ENCODE data around the gene ABCC4.
"Not testable (repeated sequence)": the region's sequence is repeated elsewhere in the genome, so short reads cannot be mapped to it uniquely, and the experiment has no call there.

ABCC4 gene

DNA sequence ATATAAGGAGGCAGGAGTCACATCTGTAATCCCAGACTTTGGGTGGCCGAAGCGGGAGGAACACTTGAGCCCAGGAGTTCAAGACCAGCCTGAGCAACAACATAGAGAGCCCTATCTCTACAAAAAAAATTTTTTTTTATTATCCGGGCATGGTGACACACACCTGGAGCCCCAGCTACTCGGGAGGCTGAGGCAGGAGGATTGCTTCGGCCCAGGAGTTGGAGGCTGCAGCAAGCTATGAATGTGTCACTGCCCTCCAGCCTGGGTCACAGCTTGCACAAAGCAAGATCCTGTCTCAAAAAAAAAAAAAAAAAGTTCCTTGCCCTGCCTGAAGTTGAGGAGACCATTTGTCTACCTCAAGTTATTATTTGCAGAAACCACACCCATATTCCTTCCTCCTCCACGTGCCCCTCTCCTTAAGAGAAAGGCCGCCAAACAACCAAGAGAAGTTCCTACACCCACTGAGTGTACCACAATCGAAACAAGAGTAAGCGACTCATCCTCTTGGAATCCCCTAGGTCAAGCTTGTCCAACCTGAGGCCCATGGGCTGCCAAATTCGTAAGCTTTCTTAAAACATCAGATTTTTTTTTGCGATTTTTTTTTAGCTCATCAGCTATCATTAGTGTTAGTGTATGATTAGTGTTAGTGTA lies 2.2 kb downstream of the ABCC4 start:
- DNase-seq (ENCODE audit: low spot score), result peak; percentile 16

GRCh38 chr13:95298169-95298965 lies 2.9 kb downstream of the ABCC4 start:
- DNase-seq (ENCODE audit: low spot score), result no peak

DNA sequence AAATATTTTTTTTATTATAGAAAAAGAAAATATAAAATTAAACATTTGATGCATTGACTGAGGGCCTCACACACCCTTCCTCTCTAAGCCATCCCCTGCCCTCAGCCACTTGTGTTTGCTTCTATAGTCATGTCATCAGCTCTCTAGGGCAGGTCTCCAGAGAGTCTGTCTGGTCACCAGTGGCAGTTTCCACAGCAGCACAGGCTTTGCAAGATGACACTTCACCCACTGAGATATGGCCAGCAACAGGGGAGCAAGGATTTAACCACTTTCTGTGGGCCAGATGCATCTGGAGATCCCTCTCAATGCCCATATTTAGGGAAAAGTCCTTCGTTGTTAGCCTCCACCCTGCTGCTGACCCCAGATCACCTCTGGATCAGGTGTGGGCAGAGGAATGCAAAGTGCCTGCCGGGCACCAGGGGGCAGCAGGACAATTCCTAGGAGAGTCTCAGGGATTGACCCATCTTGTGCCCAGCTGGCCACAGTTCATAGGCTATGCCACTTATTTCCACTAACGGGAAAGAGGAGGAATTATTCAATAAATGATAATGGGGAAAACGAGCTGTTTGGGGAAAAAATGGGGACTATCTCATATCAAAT lies 4.8 kb downstream of the ABCC4 start:
- peak; percentile 56 for DNase-seq (ENCODE audit: low spot score)

GRCh38 chr13:95295026-95295425 lies 6.2 kb downstream of the ABCC4 start:
- no peak for DNase-seq (ENCODE audit: low spot score)

DNA sequence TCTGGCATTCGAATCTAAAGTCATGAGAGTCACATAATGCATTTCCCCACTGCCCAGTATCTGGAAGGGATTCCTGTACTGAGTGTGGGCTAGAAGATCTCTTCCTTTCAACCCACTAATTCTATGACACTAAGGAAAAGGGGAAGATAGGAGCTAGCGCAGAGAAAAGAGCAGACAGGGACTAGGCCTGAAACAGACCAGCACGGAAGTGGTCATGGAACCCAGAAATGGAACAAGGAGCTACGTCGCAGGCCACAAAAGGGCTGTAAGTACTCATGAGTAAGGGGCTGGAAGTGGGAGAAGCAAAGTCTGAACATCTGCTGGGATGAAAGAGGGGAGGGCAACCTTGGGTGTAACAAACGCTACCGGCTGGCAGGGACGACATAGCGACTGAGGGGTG lies 8.6 kb downstream of the ABCC4 start:
- DNase-seq (ENCODE audit: low spot score), result no peak

DNA sequence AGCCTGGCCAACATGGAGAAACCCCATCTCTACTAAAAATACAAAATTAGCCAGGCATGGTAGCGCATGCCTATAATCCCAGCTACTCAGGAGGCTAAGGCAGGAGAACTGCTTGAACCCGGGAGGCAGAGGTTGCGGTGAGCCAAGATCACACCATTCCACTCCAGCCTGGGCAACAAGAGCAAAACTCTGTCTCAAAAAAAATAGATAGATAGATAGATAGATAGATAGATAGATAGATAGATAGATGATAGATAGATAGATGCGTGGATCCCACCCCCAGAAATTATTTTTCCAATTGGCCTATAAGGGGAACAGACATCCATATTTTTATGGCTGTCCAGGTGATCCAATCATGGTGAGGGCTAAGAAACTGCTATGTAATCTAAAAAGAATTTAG lies 11.3 kb downstream of the ABCC4 start:
- DNase-seq (ENCODE audit: low spot score), result not testable (repeated sequence)

DNA sequence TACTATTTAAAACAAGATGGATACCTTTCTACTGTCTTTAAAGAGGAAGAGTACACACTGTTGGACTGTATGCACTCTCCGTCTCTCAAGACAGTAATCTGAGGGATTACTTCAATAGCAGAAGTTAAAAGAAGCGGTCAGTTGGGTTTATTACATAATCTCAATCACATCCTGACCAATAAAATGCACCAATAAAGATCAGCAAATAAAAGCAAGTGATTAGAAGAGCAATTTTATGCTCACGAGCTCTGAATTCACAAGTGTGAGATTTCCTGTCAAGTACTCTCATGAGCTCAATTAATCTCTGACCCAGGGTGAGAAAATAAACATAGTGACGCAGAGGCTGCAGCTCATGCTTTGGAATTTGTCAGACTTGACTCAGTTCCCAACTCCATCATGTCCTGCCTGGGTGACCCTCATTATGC lies 12.2 kb downstream of the ABCC4 start:
- no peak for DNase-seq (ENCODE audit: low spot score)

DNA sequence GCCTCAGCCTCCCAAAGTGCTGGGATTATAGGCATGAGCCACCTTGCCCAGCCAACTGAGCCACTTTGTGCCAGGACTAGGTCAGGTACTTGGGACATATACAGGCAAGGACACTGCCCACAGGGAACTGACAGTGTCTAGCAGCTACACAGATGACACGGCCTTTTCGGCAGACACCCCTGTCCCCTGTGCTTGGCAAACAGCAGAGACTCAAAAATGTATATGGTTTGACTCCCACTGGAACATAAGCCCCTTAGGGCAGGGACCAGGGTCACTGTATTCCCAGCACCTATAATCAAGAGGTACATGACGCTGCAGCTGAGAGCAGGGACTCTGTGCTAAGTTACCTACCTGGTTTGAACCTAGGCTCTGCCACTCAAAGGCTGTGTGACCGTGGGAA lies 16.8 kb downstream of the ABCC4 start:
- DNase-seq (ENCODE audit: low spot score), result no peak

DNA sequence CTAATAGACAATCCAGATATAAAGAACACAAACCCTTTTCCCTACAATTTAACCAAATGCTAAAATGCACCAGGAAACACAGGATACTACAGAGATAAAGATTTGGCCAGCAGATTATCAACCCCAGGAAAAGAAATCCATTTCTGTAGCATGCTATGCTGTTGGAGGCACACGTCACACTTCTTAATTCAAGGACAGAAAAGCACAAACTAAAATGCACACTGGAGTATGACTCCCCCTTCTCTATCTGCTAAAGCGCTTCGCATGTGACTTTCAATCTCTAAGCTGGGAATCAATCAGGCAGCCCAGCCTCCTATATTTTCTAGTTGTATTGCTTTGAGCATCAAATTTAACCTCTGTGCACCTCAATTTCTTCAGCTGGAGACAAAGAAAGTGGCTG lies 22.2 kb downstream of the ABCC4 start:
- DNase-seq (ENCODE audit: low spot score), result no peak

DNA sequence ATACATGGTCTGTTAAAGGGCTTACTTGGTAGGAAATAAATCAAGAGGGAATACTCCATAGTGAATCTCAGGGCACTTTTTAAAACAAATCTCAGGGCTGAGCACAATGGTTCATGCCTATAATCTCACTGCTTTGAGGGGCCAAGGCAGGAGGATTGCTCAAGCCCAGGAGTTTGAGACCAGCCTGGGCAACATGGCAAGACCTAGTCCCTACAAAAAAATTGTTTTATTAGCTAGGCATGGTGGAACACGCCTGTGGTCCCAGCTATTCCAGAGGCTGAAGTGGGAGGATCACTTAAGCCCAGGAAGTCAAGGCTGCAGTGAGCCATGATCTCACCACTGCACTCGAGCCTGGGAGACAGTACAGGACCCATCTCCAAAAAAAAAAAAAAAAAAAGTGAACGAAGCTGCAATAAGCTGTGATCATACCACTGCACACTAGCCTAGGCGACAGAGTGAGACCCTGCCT lies 25.2 kb downstream of the ABCC4 start:
- DNase-seq (ENCODE audit: low spot score), result no peak

GRCh38 chr13:95275322-95276036 lies 25.8 kb downstream of the ABCC4 start:
- no peak for DNase-seq (ENCODE audit: low spot score)

DNA sequence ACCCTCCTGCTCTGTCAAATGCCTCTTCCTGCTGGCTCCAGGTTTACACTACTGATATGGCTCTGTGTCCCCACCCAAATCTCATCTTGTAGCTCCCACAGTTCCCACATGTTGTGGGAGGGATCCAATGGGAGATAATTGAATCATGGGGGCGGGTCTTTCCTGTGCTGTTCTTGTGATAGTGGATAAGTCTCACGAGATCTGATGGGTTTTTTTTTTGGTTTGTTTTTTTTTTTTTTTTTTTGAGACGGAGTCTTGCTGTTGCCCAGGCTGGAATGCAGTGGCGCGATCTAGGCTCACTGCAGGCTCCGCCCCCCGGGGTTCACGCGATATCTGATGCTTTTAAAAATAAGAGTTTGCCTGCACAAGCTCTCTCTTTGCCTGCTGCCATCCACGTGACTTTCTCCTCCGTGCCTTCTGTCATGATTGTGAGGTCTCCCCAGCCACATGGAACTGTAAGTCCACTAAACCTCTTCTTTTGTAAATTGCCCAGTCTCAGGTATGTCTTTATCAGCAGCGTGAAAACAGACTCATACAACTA lies 27.6 kb downstream of the ABCC4 start:
- not testable (repeated sequence) for DNase-seq (ENCODE audit: low spot score)

DNA sequence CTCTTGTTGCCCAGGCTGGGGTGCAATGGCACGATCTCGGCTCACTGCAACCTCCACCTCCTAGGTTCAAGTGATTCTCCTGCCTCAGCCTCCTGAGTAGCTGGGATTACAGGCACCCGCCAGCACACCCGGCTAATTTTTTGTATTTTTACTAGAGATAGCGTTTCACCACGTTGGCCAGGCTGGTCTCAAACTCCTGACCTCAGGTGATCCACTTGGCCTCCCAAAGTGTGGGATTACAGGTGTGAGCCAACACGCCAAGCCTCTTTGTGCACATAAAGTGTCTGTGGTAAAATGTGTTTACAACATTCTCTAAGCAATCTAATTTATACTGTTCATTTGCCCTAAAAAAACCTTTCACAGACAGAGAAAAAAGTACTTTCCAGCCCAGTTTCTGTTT lies 29.2 kb downstream of the ABCC4 start:
- DNase-seq (ENCODE audit: low spot score), result not testable (repeated sequence)

DNA sequence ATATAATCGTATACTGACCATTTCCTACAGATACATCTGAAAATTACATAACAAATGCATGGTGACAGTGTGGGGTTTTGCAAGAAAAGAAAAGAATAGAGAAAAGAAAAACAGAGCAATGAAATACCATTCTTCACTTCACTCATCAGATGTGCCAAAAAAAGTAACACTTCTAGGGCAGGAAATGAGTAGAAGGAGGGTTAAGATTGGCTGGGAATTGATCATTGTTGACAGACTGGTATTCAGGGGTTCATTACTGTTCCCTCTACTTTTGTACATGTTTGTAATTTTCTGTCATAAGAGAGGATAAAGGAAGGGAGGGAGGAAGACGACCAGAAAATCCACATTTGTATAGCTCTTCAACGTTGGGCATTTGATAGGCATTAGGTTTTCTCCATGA lies 31.5 kb downstream of the ABCC4 start:
- DNase-seq (ENCODE audit: low spot score), result no peak

DNA sequence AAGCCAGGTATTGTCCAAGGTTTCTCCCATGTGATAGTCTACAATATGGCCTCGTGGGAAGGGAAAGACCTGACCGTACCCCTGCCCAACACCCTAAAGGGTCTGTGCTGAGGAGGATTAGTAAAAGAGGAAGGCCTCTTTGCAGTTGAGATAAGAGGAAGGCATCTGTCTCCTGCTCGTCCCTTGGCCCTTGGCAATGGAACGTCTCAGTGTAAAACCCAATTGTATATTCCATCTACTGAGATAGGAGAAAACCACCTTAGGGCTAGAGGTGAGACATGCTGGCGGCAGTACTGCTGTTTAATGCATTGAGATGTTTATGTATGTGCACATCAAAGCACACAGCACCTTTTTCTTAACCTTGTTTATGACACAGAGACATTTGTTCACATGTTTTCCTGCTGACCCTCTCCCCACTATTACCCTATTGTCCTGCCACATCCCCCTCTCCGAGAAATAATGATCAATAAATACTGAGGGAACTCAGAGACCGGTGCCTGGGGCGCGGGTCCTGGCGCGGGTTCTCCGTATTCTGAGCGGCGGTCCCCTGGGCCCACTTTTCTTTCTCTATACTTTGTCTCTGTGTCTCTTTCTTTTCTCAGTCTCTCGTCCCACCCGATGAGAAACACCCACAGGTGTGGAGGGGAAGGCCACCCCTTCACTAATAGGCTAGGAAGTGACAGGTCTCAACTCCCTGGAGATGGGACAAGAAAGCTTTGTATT lies 32.7 kb downstream of the ABCC4 start:
- not testable (repeated sequence) for DNase-seq (ENCODE audit: low spot score)

- no peak for DNase-seq (ENCODE audit: low spot score)
Measured at GRCh38 chr13:95267662-95268342, 33.4 kb downstream of the ABCC4 start.

- no peak for DNase-seq (ENCODE audit: low spot score)
Measured at GRCh38 chr13:95264225-95264624, 37.0 kb downstream of the ABCC4 start.

DNA sequence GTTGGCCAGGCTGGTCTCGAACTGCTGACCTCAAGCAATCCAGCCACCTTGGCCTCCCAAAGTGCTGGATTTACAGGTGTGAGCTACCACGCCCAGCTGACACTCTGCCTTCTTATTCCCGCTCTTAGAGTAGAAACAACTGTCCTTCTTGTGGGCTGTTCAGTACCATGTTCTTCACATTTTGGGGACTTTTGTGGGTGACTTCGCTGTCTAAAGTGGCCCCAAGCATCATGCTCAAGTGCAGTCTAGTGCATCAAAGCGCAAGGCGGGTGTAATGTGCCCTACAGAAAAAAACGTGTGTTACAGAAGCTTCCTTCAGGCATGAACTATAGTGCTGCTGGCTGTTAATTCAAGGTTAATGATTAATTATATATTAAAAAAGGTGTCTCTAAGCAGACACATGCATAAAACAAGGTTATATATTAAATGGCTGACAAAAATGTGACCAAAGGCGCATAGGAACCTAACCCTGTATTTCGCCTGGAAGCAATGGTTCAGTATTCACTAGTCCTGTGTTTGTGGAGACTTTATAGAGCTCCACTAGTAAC lies 38.3 kb downstream of the ABCC4 start:
- no peak for DNase-seq (ENCODE audit: low spot score)

DNA sequence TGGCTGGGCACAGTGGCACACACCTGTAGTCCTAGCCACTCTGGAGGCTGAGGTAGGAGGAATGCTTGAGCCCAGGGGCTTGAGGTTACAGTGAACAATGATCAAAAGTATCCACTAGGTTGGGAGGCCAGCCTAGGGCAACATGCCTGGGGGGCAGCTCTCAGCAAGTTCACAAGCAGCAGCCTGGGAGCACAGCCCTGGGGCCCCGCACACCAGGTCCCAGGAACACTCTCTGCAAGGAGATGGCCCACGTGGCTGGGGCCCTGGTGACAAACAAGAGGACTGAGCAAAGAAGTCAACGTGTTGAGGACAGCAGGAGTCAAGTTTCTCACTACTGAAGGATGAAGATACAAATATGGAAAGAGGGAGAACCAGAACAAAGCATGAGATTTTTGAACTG lies 39.3 kb downstream of the ABCC4 start:
- no peak for DNase-seq (ENCODE audit: low spot score)

DNA sequence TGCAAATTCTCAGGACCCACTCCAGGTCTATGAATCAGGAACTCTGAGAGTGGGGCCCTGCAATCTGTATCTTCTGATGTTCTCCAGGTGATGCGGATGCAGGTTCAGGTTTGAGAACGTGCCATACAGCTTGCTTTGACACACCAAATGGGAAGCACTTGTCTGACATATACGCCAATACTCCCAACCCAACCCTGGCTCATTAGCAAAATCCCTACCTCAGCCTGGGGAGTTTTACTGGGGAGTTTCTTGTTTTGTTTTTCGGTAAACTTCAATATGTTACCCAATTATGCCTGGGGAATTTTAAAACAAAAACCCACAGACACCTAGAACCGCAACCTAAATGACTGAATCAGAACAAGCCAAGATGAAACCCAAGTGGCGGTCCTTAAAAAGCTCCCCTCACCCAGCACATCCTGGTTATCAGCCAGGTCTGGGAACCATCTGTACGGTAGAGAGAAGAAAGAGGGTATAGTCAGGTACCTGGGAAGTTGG lies 41.2 kb downstream of the ABCC4 start:
- no peak for DNase-seq (ENCODE audit: low spot score)
